Stimulated activated CD4-positive, alpha-beta T cell treated with anti-CD3 and anti-CD28 coated beads, TNF-alpha, amount 100 ng/mL, for 24 hours (primary cell): Measurements from ENCODE around the gene ARHGEF12.

ENCODE experiments used
- DNase-seq, 3 experiments: peaks; one replicate each; pipeline ENCODE4 v3.0.0-alpha.2; 2020; ENCODE audit warnings: low read depth in 3 of 3

Gene ARHGEF12

DNA sequence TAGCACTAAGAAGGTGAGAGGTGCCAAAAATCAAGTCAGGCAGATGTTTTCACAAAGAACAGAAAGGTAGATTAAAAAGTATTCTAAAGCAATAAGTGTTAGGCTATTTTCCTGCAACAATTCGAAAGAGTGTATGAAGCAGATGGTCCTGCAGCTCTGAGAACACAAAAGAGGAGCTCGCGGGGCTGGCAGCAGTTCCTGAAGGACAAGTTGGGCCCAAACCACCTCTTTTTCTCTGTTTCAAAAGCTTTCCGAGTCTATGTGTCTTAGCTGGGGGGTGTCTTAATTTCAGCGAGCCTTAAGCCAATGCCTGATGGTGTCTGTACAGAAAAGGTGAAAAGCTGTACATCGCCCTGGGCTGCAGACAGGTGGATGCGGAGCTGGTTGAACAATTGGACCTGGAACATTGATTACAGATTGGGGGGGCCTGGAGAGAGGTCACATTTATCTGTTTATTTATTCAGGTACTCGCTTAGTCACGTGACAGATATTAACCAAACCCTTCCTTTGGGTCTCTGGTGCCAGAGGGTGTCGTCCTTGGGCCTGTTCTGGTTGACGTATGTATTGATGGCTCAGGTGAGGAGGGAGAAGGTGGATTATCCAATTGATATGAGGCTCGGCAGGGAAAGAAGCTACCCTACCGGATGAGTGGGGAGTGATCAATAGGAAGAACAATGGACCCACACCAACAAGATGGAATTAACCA, 200.0 kb downstream of the ARHGEF12 start:
- DNase-seq = no peak

DNA sequence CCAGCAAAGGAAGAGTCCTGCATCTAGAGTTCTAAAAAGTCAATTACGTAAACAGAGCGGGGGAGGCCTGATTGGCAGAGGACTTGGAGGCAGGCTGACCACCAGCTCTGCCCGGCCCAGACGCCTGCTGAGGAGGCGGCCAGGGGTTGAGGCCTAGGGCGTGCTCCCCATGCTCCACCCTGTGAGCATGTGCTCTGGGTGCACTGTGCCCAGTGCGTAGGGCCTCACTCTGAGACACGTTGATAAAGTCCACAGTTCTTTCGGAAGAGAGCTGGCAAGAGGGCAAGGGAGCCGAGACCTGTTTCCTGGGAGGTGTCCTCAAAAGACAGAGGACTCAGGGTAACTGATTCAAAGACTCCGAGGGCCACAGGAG, 200.6 kb downstream of the ARHGEF12 start:
- no peak for DNase-seq

DNA sequence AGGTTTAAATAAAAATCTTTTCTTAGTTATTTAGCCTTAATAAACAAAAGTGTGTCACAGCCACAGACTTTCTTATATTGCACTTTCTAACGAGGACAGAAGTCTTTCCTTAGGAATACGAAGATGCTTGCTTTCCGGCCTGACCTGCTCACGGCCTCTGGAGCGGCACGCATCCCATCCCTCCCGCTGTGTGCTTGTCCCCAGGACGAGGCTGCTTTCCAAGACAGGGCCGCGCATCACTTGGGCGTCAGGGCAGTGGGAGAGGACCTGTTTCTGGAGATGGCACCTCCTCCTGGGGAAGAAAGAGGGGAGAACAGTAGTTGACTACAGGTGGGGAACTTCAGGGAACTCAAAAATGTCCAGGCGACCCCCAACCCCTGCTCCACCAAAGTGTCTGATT, 201.8 kb downstream of the ARHGEF12 start:
- DNase-seq = no peak

- DNase-seq = no peak
Measured at GRCh38 chr11:120538707-120539106, 202.5 kb downstream of the ARHGEF12 start.
